Endothelial cell of umbilical vein (primary cell): ENCODE measurements around the gene ZNF783. TPM values are rescaled to one million over a fixed set of nuclear protein-coding genes. Genes with fewer than 3 reads are reported as not detected.

Source experiments
- BruUV-seq: library from RNA; stranded (reverse); fragments of 400-500 nt; replicated peaks from 2 replicates; lab custom pipeline; 2021; lab: Mats Ljungman, UMichigan
- CTCF ChIA-PET: fragments of 300-600, 350-600 bp; sonication (Branson Sonifier 250); formaldehyde crosslinking; loops from one replicate; lab custom pipeline; 2021; ENCODE audit warnings: antibody characterized with exemption, inconsistent platforms; lab: Charles Lee
- POLR2A ChIA-PET: fragments of 300-600, 350-600 bp; sonication (Branson Sonifier 250); formaldehyde crosslinking; loops from one replicate; lab custom pipeline; 2021; ENCODE audit warnings: antibody characterized with exemption, inconsistent platforms; lab: Charles Lee
- DNase-seq: peaks from one replicate; pipeline ENCODE4 v3.0.0-alpha.2; 2011; ENCODE audit warnings: low read depth, low spot score
- FAIRE-seq: peaks from 2 replicates; lab custom pipeline; 2011; peaks lifted over from hg19 to GRCh38; lab: Jason Lieb, UNC
- H2AFZ ChIP-seq: 2 replicates; pipeline ENCODE4 v1.6.0; 2012; ENCODE audit warnings: low read depth, low read length, control low read depth, inconsistent platforms
- H3K27ac ChIP-seq: 2 replicates; pipeline ENCODE4 v1.5.1; 2011; ENCODE audit warnings: low read depth, mild to moderate bottlenecking, control low read depth, low read length, moderate library complexity; ENCODE audit not compliant: insufficient read depth
- H3K27me3 ChIP-seq, 2 experiments: 2 replicates each; pipeline versions ENCODE4 v1.6.0 to v1.6.1; 2011; ENCODE audit warnings: low read length in 2 of 2, mixed read lengths in 1 of 2; ENCODE audit not compliant: control insufficient read depth in 2 of 2, insufficient read depth in 2 of 2
- H3K36me3 ChIP-seq, 2 experiments: 2 replicates in 1 of 2; 3 replicates in 1 of 2; pipeline ENCODE4 v1.5.1; 2011; ENCODE audit warnings: low read length in 2 of 2, mild to moderate bottlenecking in 1 of 2, moderate library complexity in 1 of 2; ENCODE audit not compliant: control insufficient read depth in 2 of 2, insufficient read depth in 2 of 2; ENCODE audit errors: extremely low read depth in 1 of 2
- H3K4me1 ChIP-seq: 3 replicates; pipeline ENCODE4 v1.5.1; 2011; ENCODE audit warnings: mild to moderate bottlenecking, low read length; ENCODE audit not compliant: control insufficient read depth, insufficient read depth; ENCODE audit errors: extremely low read depth
- H3K4me2 ChIP-seq: 2 replicates; pipeline ENCODE4 v1.6.1; 2011; ENCODE audit warnings: low read length, control low read depth, mixed read lengths; ENCODE audit not compliant: insufficient read depth
- H3K4me3 ChIP-seq, 3 experiments: fragments of 200-600 bp in 1 of 3; sonication (generic), shearing (Covaris generic) in 1 of 3; replicated peaks in 1 of 3; 2 replicates each; pipeline ENCODE4 v1.5.1; 2011 to 2016; ENCODE audit warnings: control low read depth in 3 of 3, low read length in 3 of 3, mild to moderate bottlenecking in 2 of 3, inconsistent platforms in 1 of 3, low read depth in 1 of 3, moderate library complexity in 1 of 3; ENCODE audit not compliant: insufficient read depth in 1 of 3
- H3K79me2 ChIP-seq: 2 replicates; pipeline ENCODE4 v1.6.0; 2012; ENCODE audit warnings: low read length, inconsistent platforms; ENCODE audit not compliant: control insufficient read depth, insufficient read depth
- H3K9ac ChIP-seq: replicated peaks from 2 replicates; pipeline ENCODE3; 2011; ENCODE audit warnings: low read length, control low read depth; ENCODE audit not compliant: insufficient read depth; ENCODE audit errors: extremely low read depth
- H3K9me1 ChIP-seq: replicated peaks from 3 replicates; pipeline ENCODE4 v1.6.0; 2011; ENCODE audit warnings: mild to moderate bottlenecking, low read length; ENCODE audit not compliant: control insufficient read depth, insufficient read depth; ENCODE audit errors: extremely low read depth
- H3K9me3 ChIP-seq: replicated peaks from 2 replicates; pipeline ENCODE4 v1.5.1; 2012; ENCODE audit warnings: low read length, inconsistent platforms; ENCODE audit not compliant: control insufficient read depth, insufficient read depth
- H4K20me1 ChIP-seq: replicated peaks from 2 replicates; pipeline ENCODE3; 2011; ENCODE audit warnings: mild to moderate bottlenecking, low read length; ENCODE audit not compliant: control insufficient read depth, insufficient read depth; ENCODE audit errors: extremely low read depth
- EZH2 ChIP-seq: IDR thresholded peaks from 2 replicates; pipeline ENCODE4 v1.6.1; 2012; ENCODE audit warnings: borderline replicate concordance, low read depth, mild to moderate bottlenecking, moderate library complexity, low read length, inconsistent platforms; ENCODE audit not compliant: severe bottlenecking
- FOS ChIP-seq: IDR thresholded peaks from 2 replicates; pipeline ENCODE4 v1.6.1; 2011; ENCODE audit warnings: mild to moderate bottlenecking, low read length, moderate library complexity, borderline replicate concordance; ENCODE audit not compliant: insufficient read depth
- GATA2 ChIP-seq: IDR thresholded peaks from 2 replicates; pipeline ENCODE4 v1.7.0; 2011; ENCODE audit warnings: low read depth, mild to moderate bottlenecking, moderate library complexity, mixed read lengths, low read length; ENCODE audit not compliant: insufficient read length, insufficient read depth
- JUN ChIP-seq: IDR thresholded peaks from 2 replicates; pipeline ENCODE4 v1.6.1; 2011; ENCODE audit warnings: borderline replicate concordance, low read depth; ENCODE audit not compliant: insufficient read length, insufficient read depth
- MYC ChIP-seq: IDR thresholded peaks from one replicate; pipeline ENCODE4 v1.6.1; 2011; ENCODE audit warnings: mild to moderate bottlenecking, low read depth, low read length
- POLR2A ChIP-seq: IDR thresholded peaks from 2 replicates; pipeline ENCODE4 v1.6.1; 2012; ENCODE audit warnings: low read depth, mild to moderate bottlenecking, control low read depth, low read length
- POLR2AphosphoS5 ChIP-seq: IDR thresholded peaks from 2 replicates; pipeline ENCODE4 v1.6.1; 2012; ENCODE audit warnings: low read depth, mild to moderate bottlenecking, control low read depth, low read length, moderate library complexity; ENCODE audit not compliant: insufficient read depth
- dilution Hi-C: fragments of 300-500 bp; cut with MboI; formaldehyde crosslinking; loops from one replicate; pipeline ENCODE4 v1.15.0; 2019; ENCODE audit warnings: low sequenced_read_pairs; ENCODE audit not compliant: extremely low pct_ligation_motif_present
- intact Hi-C: fragments of 100-400 bp; cut with micrococcal nuclease; formaldehyde crosslinking; loops from one replicate; pipeline ENCODE4 v1.10.0; 2022
- polyA plus RNA-seq, 4 experiments: library from polyadenylated mRNA; depleted of rRNA in 3 of 4; stranded (reverse) in 3 of 4; unstranded in 1 of 4; fragments of >200 nt; gene quantifications; 2 replicates each; pipeline versions ENCODE4 v1.2.1 to v1.2.3, GENCODE V29; 2011 to 2012; ENCODE audit warnings: missing spikeins in 1 of 4
- total RNA-seq: library from RNA; stranded (reverse); gene quantifications from 2 replicates; pipeline ENCODE4 v1.2.3, GENCODE V29; 2021
- TF ChIP-seq, protein P1 (sequence below): IDR thresholded peaks from 2 replicates; pipeline ENCODE4 v1.6.1; 2011; ENCODE audit not compliant: insufficient read depth, insufficient read length
- TF ChIP-seq, protein P2 (sequence below), 2 donors: IDR thresholded peaks; 1 replicate in 1 of 2; 2 replicates in 1 of 2; pipeline ENCODE4 v1.5.1; 2011; ENCODE audit warnings: low read length in 2 of 2, mild to moderate bottlenecking in 2 of 2, moderate library complexity in 2 of 2, control low read depth in 1 of 2, inconsistent platforms in 1 of 2, low read depth in 1 of 2; ENCODE audit not compliant: insufficient read depth in 1 of 2; ENCODE audit errors: extremely low read depth in 1 of 2

Gene ZNF783
- total and polyA plus RNA-seq, 2 donors (not counting 3 experiments of a cell fraction or from before 2014, with no cell fraction given): 7.3 to 9.8 TPM

- CTCF ChIA-PET: no interaction called here
- dilution Hi-C loops (no loop called here), intact Hi-C loops (no loop called here)
- no peaks in the 10 kb centered on the region for H3K4me1 ChIP-seq
- H3K4me2 ChIP-seq: no peak overlapping the region
- no peaks in the 10 kb centered on the region for H4K20me1 ChIP-seq
- POLR2A ChIA-PET: no interaction called here
- H3K27me3 ChIP-seq: no peaks in the 10 kb centered on the region
- H3K79me2 ChIP-seq: no peaks in the 10 kb centered on the region
- H3K9me3 ChIP-seq: no peaks in the 10 kb centered on the region
- H3K4me3 ChIP-seq: no peak overlapping the region
- H3K27ac ChIP-seq: no peak overlapping the region
- DNase-seq (no peak), FAIRE-seq (no peak)
- no peak overlapping the region for H3K9ac ChIP-seq
- no peak overlapping the region for H2AFZ ChIP-seq
- TF ChIP-seq MYC (no peak), POLR2A (no peak), GATA2 (no peak), EZH2 (no peak), POLR2AphosphoS5 (no peak), FOS (no peak), JUN (no peak)
- TF ChIP-seq, protein P1, sequence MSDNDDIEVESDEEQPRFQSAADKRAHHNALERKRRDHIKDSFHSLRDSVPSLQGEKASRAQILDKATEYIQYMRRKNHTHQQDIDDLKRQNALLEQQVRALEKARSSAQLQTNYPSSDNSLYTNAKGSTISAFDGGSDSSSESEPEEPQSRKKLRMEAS: no peak
- TF ChIP-seq, protein P2, sequence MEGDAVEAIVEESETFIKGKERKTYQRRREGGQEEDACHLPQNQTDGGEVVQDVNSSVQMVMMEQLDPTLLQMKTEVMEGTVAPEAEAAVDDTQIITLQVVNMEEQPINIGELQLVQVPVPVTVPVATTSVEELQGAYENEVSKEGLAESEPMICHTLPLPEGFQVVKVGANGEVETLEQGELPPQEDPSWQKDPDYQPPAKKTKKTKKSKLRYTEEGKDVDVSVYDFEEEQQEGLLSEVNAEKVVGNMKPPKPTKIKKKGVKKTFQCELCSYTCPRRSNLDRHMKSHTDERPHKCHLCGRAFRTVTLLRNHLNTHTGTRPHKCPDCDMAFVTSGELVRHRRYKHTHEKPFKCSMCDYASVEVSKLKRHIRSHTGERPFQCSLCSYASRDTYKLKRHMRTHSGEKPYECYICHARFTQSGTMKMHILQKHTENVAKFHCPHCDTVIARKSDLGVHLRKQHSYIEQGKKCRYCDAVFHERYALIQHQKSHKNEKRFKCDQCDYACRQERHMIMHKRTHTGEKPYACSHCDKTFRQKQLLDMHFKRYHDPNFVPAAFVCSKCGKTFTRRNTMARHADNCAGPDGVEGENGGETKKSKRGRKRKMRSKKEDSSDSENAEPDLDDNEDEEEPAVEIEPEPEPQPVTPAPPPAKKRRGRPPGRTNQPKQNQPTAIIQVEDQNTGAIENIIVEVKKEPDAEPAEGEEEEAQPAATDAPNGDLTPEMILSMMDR (IDR thresholded peaks at IDR 0.05; ENCODE audit: extremely low read depth in 1 of 2, insufficient read depth in 1 of 2, low read depth in 1 of 2, low read length in 2 of 2): no peak
- no TSS peak for BruUV-seq
- no peaks in the 10 kb centered on the region for H3K9me1 ChIP-seq
- peaks cover 6 to 26% of the 10 kb centered on the region in 2 experiments for H3K36me3 ChIP-seq
These were observed 41.5 kb upstream of the ZNF783 start for GRCh38 chr7:149220534-149220933.
